Kidney (tissue), 14 donors: ENCODE data around the gene LENG1. TPM values are rescaled to one million over a fixed set of nuclear protein-coding genes. Genes with fewer than 3 reads are reported as not detected.

Experiments used
- DNase-seq, 5 donors: peaks; one replicate each; pipeline ENCODE4 v3.0.0-alpha.2; 2013 to 2020
- FAIRE-seq: peaks from 2 replicates; lab custom pipeline; 2012; peaks lifted over from hg19 to GRCh38; lab: Jason Lieb, UNC
- H3K27ac ChIP-seq, 2 donors: one replicate each; pipeline ENCODE4 v1.7.0; 2013; ENCODE audit warnings: low read depth in 2 of 2, low read length in 2 of 2, inconsistent platforms in 1 of 2
- H3K27me3 ChIP-seq: one replicate; pipeline ENCODE4 v1.7.1; 2013; ENCODE audit warnings: low read length, inconsistent platforms; ENCODE audit not compliant: control insufficient read depth, insufficient read depth
- H3K36me3 ChIP-seq, 3 donors: one replicate each; pipeline versions ENCODE4 v1.7.0 to v1.7.1; 2013; ENCODE audit warnings: low read length in 3 of 3, control low read depth in 1 of 3, inconsistent platforms in 1 of 3; ENCODE audit not compliant: insufficient read depth in 3 of 3, control insufficient read depth in 2 of 3
- H3K4me1 ChIP-seq, 3 donors: one replicate each; pipeline versions ENCODE4 v1.7.0 to v1.7.1; 2013; ENCODE audit warnings: low read length in 3 of 3, inconsistent platforms in 1 of 3, low read depth in 1 of 3; ENCODE audit not compliant: control insufficient read depth in 2 of 3, insufficient read depth in 2 of 3
- H3K4me3 ChIP-seq, 3 donors: one replicate each; pipeline versions ENCODE4 v1.7.0 to v1.8.1; 2013; ENCODE audit warnings: low read length in 3 of 3, control low read depth in 1 of 3, inconsistent platforms in 1 of 3
- H3K9ac ChIP-seq, 3 donors: one replicate each; pipeline versions ENCODE4 v1.7.0 to v1.7.1; 2013; ENCODE audit warnings: low read length in 3 of 3, control low read depth in 1 of 3, inconsistent platforms in 1 of 3
- H3K9me3 ChIP-seq, 3 donors: one replicate each; pipeline versions ENCODE4 v1.7.0 to v1.7.1; 2013; ENCODE audit warnings: low read length in 3 of 3, control low read depth in 1 of 3, inconsistent platforms in 1 of 3; ENCODE audit not compliant: control insufficient read depth in 2 of 3, insufficient read depth in 1 of 3
- CTCF ChIP-seq: IDR thresholded peaks from 3 replicates; pipeline ENCODE4 v1.5.1; 2012; ENCODE audit warnings: mild to moderate bottlenecking, moderate library complexity, borderline replicate concordance; ENCODE audit not compliant: insufficient read depth; ENCODE audit errors: extremely low read depth
- intact Hi-C: fragments of 100-400 bp; cut with DNase I; formaldehyde crosslinking; loops from one replicate; pipeline ENCODE4 v1.11.1; 2022
- polyA plus RNA-seq: library from polyadenylated mRNA; stranded (reverse); fragments of 350-450 nt; fragmentation: Illumina TruSeq; extraction: RNeasy Lipid Tissue Mini Kit (QIAGEN cat#74804); gene quantifications from one replicate; pipeline ENCODE4 v1.2.3, GENCODE V29; 2014; ENCODE audit warnings: low read depth, low replicate concordance; ENCODE audit not compliant: insufficient read depth
- total RNA-seq: library from RNA; stranded (reverse); fragmentation: NEBNext Ultra II Directional; extraction: Animal tissue kit (Norgen Biotek cat#: 25700); gene quantifications from one replicate; pipeline ENCODE4 v1.2.1, GENCODE V29; 2021
- donor health status: control.
- donor health status: control.
- donor health status: control.
- donor health status: control.
- donor health status: control.
- donor health status: DM: yes; HTN: yes; CAD: no.
- donor health status: Normal renal cell carcinoma (clear cell type).

LENG1 gene
- total and polyA plus RNA-seq, 2 donors from 2014 or later = 8.0 to 12.2 TPM

GRCh38 chr19:54201980-54202379 is 42.5 kb upstream of the LENG1 start:
- DNase-seq (peak in 1 of 5 donors; percentile 18), FAIRE-seq (no peak)
- H3K9ac ChIP-seq = peak overlapping the region in 1 of 3 donors; percentile 94
- peak overlapping the region; percentile 4 to 95 for H3K27ac ChIP-seq
- intact Hi-C loops = no loop called here
- peaks cover 11 to 29% (median 22%) of the 10 kb centered on the region in 3 donors for H3K4me1 ChIP-seq
- no peaks in the 10 kb centered on the region for H3K9me3 ChIP-seq
- no peak for TF ChIP-seq CTCF
- no peaks in the 10 kb centered on the region for H3K27me3 ChIP-seq
- H3K4me3 ChIP-seq = peak overlapping the region in 2 of 3 donors; percentile 92 to 94
- H3K36me3 ChIP-seq = peaks cover 19 to 36% (median 27%) of the 10 kb centered on the region in 3 donors

GRCh38 chr19:54201172-54201701 is 41.7 kb upstream of the LENG1 start:
- TF ChIP-seq CTCF = no peak
- Histone ChIP-seq H3K36me3 (peaks cover 19 to 29% (median 20%) of the 10 kb centered on the region in 3 donors), H3K9me3 (no peaks in the 10 kb centered on the region), H3K9ac (peak overlapping the region; percentile 72 to 94 (median 90)), H3K4me1 (peaks cover 11 to 29% (median 22%) of the 10 kb centered on the region in 3 donors), H3K27ac (peak overlapping the region; percentile 95 to 97), H3K27me3 (no peaks in the 10 kb centered on the region), H3K4me3 (peak overlapping the region; percentile 84 to 94 (median 92))
- intact Hi-C loops = no loop called here
- DNase-seq (peak in 1 of 5 donors; percentile 62), FAIRE-seq (no peak)

- peaks cover 11 to 23% (median 13%) of the 10 kb centered on the region in 3 donors for H3K4me1 ChIP-seq
- FAIRE-seq (no peak), DNase-seq (peak in 1 of 5 donors; percentile 57)
- H3K4me3 ChIP-seq = no peak overlapping the region
- no peak overlapping the region for H3K9ac ChIP-seq
- no peaks in the 10 kb centered on the region for H3K9me3 ChIP-seq
- intact Hi-C loops = no loop called here
- no peak for TF ChIP-seq CTCF
- H3K27ac ChIP-seq = no peak overlapping the region
- H3K27me3 ChIP-seq = no peaks in the 10 kb centered on the region
- peaks cover 7 to 16% (median 13%) of the 10 kb centered on the region in 3 donors for H3K36me3 ChIP-seq
Observed at GRCh38 chr19:54199401-54199800, 39.9 kb upstream of the LENG1 start.
